Astrocyte of the spinal cord (primary cell): ENCODE measurements around the gene FOXK2.

Source experiments
- DNase-seq: peaks from one replicate; pipeline ENCODE4 v3.0.0; 2011; ENCODE audit warnings: low read depth, low spot score
- H3K4me3 ChIP-seq: 2 replicates; pipeline ENCODE4 v1.5.1; 2011; ENCODE audit warnings: low read depth, mild to moderate bottlenecking, low read length, moderate library complexity
- CTCF ChIP-seq: IDR thresholded peaks from 2 replicates; pipeline ENCODE4 v1.5.1; 2012; ENCODE audit warnings: low read depth, mild to moderate bottlenecking, low read length, inconsistent platforms
- in situ Hi-C: cut with HindIII; loops from 2 replicates; pipeline ENCODE4 v1.10.0; 2017; ENCODE audit warnings: low sequenced_read_pairs

Gene FOXK2

GRCh38 chr17:82494236-82495055 lies 25.1 kb upstream of the FOXK2 start:
- in situ Hi-C loops = no loop called here
- DNase-seq = peak; percentile 91
- no peak overlapping the region for H3K4me3 ChIP-seq
- TF ChIP-seq CTCF = peak; percentile 92

- no peak overlapping the region for H3K4me3 ChIP-seq
- in situ Hi-C loops = no loop called here
- TF ChIP-seq CTCF = no peak
- DNase-seq = no peak
These were observed 23.5 kb upstream of the FOXK2 start for GRCh38 chr17:82495844-82496528.

- no peak for TF ChIP-seq CTCF
- peak overlapping the region; percentile 52 for H3K4me3 ChIP-seq
- DNase-seq = peak; percentile 90
- in situ Hi-C loops = no loop called here
These were observed 22.8 kb upstream of the FOXK2 start for GRCh38 chr17:82496529-82497434.

- in situ Hi-C loops = no loop called here
- DNase-seq = peak; percentile 44
- H3K4me3 ChIP-seq = peak overlapping the region; percentile 52
- no peak for TF ChIP-seq CTCF
These were observed 21.8 kb upstream of the FOXK2 start for GRCh38 chr17:82497483-82498405.

GRCh38 chr17:82502207-82502606 lies 17.3 kb upstream of the FOXK2 start:
- in situ Hi-C loops = no loop called here
- H3K4me3 ChIP-seq = no peak overlapping the region
- DNase-seq = no peak
- no peak for TF ChIP-seq CTCF
